Keratinocyte (primary cell): Measurements from ENCODE around the gene DHTKD1.

Experiments
- EZH2 ChIP-seq: IDR thresholded peaks from one replicate; pipeline ENCODE4 v1.6.1; 2012; ENCODE audit warnings: inconsistent platforms, mild to moderate bottlenecking, low read length, moderate library complexity
- TF ChIP-seq, protein P1 (sequence below), 3 experiments: IDR thresholded peaks in 1 of 3; conservative IDR thresholded peaks in 1 of 3; optimal IDR thresholded peaks in 1 of 3; 2 replicates in 2 of 3; 3 replicates in 1 of 3; pipeline versions ENCODE3 to v1.5.1; 2011; ENCODE audit warnings: low read length in 3 of 3, mild to moderate bottlenecking in 3 of 3, moderate library complexity in 2 of 3, control low read depth in 1 of 3, inconsistent platforms in 1 of 3; ENCODE audit not compliant: insufficient read depth in 2 of 3; ENCODE audit errors: extremely low read depth in 1 of 3

DNA sequence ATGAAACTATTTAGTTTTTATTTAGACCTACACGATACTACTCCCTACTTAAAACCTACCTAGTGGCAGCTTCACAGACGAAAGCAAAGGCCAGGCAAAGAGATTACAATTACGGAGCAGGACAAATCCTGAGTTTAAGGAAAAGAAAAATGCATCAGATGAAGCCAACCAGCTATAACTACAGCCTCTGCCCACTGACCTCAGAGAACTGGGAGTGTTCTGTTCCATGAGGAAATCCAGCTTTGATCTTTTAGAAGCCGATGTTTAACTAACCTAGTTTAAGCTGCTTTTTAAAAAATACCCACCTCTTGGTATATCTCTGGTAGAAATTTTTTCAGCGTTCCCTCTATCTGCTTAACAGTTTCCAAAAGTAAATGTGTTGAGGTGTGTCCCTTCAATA, 23.2 kb upstream of the DHTKD1 start:
- TF ChIP-seq, protein P1, sequence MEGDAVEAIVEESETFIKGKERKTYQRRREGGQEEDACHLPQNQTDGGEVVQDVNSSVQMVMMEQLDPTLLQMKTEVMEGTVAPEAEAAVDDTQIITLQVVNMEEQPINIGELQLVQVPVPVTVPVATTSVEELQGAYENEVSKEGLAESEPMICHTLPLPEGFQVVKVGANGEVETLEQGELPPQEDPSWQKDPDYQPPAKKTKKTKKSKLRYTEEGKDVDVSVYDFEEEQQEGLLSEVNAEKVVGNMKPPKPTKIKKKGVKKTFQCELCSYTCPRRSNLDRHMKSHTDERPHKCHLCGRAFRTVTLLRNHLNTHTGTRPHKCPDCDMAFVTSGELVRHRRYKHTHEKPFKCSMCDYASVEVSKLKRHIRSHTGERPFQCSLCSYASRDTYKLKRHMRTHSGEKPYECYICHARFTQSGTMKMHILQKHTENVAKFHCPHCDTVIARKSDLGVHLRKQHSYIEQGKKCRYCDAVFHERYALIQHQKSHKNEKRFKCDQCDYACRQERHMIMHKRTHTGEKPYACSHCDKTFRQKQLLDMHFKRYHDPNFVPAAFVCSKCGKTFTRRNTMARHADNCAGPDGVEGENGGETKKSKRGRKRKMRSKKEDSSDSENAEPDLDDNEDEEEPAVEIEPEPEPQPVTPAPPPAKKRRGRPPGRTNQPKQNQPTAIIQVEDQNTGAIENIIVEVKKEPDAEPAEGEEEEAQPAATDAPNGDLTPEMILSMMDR (optimal IDR thresholded peaks at IDR 0.05 in 1 of 3, IDR thresholded peaks at IDR 0.05 in 1 of 3, conservative IDR thresholded peaks at IDR 0.05 in 1 of 3; ENCODE audit: extremely low read depth in 1 of 3, insufficient read depth in 2 of 3, low read length in 3 of 3), result no peak
- no peak for TF ChIP-seq EZH2
